ENCODE results near the gene RELA.

GRCh38 chr11:65637032-65637557, 25.6 kb downstream of the RELA start:
- TF ChIP-seq CREM (IDR thresholded peaks at IDR 0.05) (no peak), CREM (CRISPR knock-in tag; IDR thresholded peaks at IDR 0.05) (no peak), MTA1 (CRISPR knock-in tag; IDR thresholded peaks at IDR 0.05; ENCODE audit: borderline replicate concordance) (0 out of 2 replicates have a peak, but pooled peaks have one; percentile 31), JUN (CRISPR knock-in tag; IDR thresholded peaks at IDR 0.05) (no peak), ZFP36 (IDR thresholded peaks at IDR 0.05; ENCODE audit: borderline replicate concordance, low read depth, low read length, partially characterized antibody) (no peak), ISX (CRISPR knock-in tag; conservative IDR thresholded peaks at IDR 0.05) (no peak), IRF9 (CRISPR knock-in tag; IDR thresholded peaks at IDR 0.05; ENCODE audit: borderline replicate concordance) (no peak), NBN (conservative IDR thresholded peaks at IDR 0.05) (no peak), AHR (CRISPR knock-in tag; IDR thresholded peaks at IDR 0.05) (no peak), ZNF513 (CRISPR knock-in tag; conservative IDR thresholded peaks at IDR 0.05) (no peak), ZBTB49 (CRISPR knock-in tag; IDR thresholded peaks at IDR 0.05; ENCODE audit: borderline replicate concordance) (no peak)

All from HepG2 (cell line).